Testis (tissue), 3 donors: ENCODE results near the gene RANBP3. TPM values are rescaled to one million over a fixed set of nuclear protein-coding genes. Genes with fewer than 3 reads are reported as not detected.
A peak's percentile ranks its signal among the peaks of the same experiment; 100 is the strongest.

Experiments
- DNase-seq: peaks from one replicate; pipeline ENCODE4 v3.0.0-alpha.2; 2019
- H3K27ac ChIP-seq, 2 donors: fragments of 200-600 bp; sonication (generic); one replicate each; pipeline ENCODE4 v1.5.1; 2019
- H3K27me3 ChIP-seq: fragments of 200-600 bp; sonication (generic); one replicate; pipeline ENCODE4 v1.5.1; 2019
- H3K36me3 ChIP-seq: fragments of 200-600 bp; sonication (generic); one replicate; pipeline ENCODE4 v1.5.1; 2017; ENCODE audit warnings: low read depth; ENCODE audit errors: missing control alignments
- H3K4me1 ChIP-seq: fragments of 200-600 bp; sonication (generic); one replicate; pipeline ENCODE4 v1.5.1; 2019
- H3K4me3 ChIP-seq, 2 donors: fragments of 200-600 bp; sonication (generic); one replicate each; pipeline ENCODE4 v1.5.1; 2017 to 2019
- H3K9me3 ChIP-seq: fragments of 200-600 bp; sonication (generic); one replicate; pipeline ENCODE4 v1.5.1; 2017
- POLR2A ChIP-seq: fragments of 450-650 bp; IDR thresholded peaks from one replicate; pipeline ENCODE4 v1.6.1; 2017; ENCODE audit warnings: antibody characterized with exemption, mild to moderate bottlenecking, moderate library complexity
- WGBS, 2 donors: methylation state at CpG; one replicate each; pipeline ENCODE4 v1.1.5; 2018; 5-methylcytosine and 5-hydroxymethylcytosine counted together
- intact Hi-C: fragments of 100-400 bp; cut with DNase I; formaldehyde crosslinking; loops from one replicate; pipeline ENCODE4 v1.15.1; 2023; ENCODE audit warnings: low total_unique reads
- polyA plus RNA-seq: library from polyadenylated mRNA; stranded (reverse); fragments of 350-450 nt; fragmentation: Illumina TruSeq; extraction: RNeasy Lipid Tissue Mini Kit (QIAGEN cat#74804); gene quantifications from one replicate; pipeline ENCODE4 v1.2.3, GENCODE V29; 2014; ENCODE audit warnings: low read depth, low replicate concordance; ENCODE audit not compliant: insufficient read depth
- total RNA-seq, 2 donors: library from RNA; depleted of rRNA; stranded (reverse); fragments of >200 nt; gene quantifications; one replicate each; pipeline ENCODE4 v1.2.3, GENCODE V29; 2016
- TF ChIP-seq, protein P1 (sequence below), 3 experiments: fragments of 450-650 bp in 2 of 3; fragments of 200-600 bp in 1 of 3; sonication (generic) in 1 of 3; IDR thresholded peaks; one replicate each; pipeline ENCODE4 v1.5.1; 2016 to 2019; ENCODE audit warnings: antibody characterized with exemption in 3 of 3, mild to moderate bottlenecking in 2 of 3, moderate library complexity in 1 of 3

The RANBP3 gene
- total and polyA plus RNA-seq, 3 donors from 2014 or later, result 142 to 148 (median 145) TPM

DNA sequence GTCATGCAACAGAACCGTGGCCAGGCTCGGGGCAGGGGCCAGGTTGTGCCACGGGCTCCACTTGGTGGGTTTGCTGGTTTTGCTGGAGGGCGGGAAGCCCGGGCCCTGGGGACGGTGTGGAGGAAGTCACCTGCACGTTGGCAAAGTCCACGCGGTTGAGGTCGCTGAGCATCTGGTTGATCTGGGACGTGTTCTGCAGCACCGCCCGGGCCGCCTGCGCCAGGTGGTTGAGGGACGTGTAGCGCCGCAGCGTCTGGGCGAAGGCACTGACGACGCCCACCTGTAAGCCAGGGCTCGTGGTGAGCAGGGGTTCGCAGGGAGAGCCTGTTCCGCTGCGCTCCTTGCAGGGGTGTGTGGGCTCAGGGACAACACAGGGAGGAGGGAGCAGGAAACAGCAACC lies 24.7 kb upstream of the RANBP3 start:
- Histone ChIP-seq H3K9me3 (no peaks in the 10 kb centered on the region), H3K4me3 (no peak overlapping the region), H3K4me1 (peaks cover 11% of the 10 kb centered on the region), H3K27me3 (no peaks in the 10 kb centered on the region), H3K36me3 (no peaks in the 10 kb centered on the region), H3K27ac (no peak overlapping the region)
- 96 to 97% methylated on average over 8 to 26 of the region's 26 CpGs for WGBS, 2 donors
- no peak for TF ChIP-seq POLR2A
- TF ChIP-seq, protein P1, sequence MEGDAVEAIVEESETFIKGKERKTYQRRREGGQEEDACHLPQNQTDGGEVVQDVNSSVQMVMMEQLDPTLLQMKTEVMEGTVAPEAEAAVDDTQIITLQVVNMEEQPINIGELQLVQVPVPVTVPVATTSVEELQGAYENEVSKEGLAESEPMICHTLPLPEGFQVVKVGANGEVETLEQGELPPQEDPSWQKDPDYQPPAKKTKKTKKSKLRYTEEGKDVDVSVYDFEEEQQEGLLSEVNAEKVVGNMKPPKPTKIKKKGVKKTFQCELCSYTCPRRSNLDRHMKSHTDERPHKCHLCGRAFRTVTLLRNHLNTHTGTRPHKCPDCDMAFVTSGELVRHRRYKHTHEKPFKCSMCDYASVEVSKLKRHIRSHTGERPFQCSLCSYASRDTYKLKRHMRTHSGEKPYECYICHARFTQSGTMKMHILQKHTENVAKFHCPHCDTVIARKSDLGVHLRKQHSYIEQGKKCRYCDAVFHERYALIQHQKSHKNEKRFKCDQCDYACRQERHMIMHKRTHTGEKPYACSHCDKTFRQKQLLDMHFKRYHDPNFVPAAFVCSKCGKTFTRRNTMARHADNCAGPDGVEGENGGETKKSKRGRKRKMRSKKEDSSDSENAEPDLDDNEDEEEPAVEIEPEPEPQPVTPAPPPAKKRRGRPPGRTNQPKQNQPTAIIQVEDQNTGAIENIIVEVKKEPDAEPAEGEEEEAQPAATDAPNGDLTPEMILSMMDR (IDR thresholded peaks at IDR 0.05), result no peak
- DNase-seq, result no peak
- intact Hi-C loops, result no loop called here

DNA sequence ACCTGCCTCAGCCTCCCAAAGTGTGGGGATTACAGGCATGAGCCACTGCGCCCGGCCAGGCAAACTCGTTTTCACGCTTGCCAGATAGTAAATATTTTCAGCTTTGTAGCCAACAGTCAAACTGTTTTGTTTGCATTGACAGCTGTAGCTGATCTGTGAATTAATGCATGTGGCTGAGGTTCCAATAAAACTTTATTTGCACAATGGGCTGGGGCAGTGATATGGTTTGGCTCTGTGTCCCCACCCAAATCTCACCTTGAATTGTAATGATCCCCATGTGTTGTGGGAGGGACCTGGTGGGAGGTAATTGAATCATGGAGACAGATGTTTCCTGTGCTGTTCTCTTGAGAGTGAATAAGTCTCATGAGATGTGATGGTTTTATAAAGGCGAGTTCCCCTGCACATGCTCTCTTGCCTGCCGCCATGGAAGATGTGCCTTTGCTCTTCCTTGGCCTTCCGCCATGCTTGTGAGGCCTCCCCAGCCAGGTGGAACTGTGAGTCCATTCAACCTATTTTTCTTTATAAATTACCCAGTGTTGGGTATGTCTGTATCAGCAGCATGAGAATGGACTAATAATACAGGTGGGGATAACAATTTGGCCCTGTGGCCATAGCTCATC lies 22.4 kb upstream of the RANBP3 start:
- H3K27ac ChIP-seq, result no peak overlapping the region
- whole genome bisulfite sequencing, 2 donors, result 96 to 99% methylated on average over 7 of the region's 7 CpGs
- no peaks in the 10 kb centered on the region for H3K36me3 ChIP-seq
- H3K27me3 ChIP-seq, result no peaks in the 10 kb centered on the region
- H3K9me3 ChIP-seq, result no peaks in the 10 kb centered on the region
- no peak overlapping the region for H3K4me3 ChIP-seq
- intact Hi-C loops, result no loop called here
- TF ChIP-seq POLR2A, result no peak
- TF ChIP-seq, protein P1 (IDR thresholded peaks at IDR 0.05), result no peak
- peaks cover 21% of the 10 kb centered on the region for H3K4me1 ChIP-seq
- no peak for DNase-seq

DNA sequence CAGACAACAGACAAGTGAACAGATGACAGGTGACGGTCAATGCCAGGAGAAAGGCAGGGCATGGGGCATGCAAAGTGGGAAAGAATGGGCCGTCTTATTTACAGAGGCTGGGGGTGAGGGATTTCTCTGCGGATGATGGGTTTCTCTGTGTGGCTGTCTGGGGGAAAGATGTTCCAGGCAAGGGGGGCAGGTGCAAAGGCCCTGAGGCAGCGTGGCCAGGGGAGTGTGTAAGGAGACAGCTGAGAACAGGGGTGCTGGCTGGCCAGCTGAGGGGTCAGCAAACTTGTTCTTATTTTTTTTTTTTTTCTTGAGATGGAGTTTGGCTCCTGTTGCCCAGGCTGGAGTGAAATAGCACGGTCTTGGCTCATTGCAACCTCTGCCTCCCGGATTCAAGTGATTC lies 21.8 kb upstream of the RANBP3 start:
- intact Hi-C loops, result no loop called here
- H3K27ac ChIP-seq, result no peak overlapping the region
- TF ChIP-seq, protein P1 (IDR thresholded peaks at IDR 0.05), result no peak
- TF ChIP-seq POLR2A, result no peak
- no peaks in the 10 kb centered on the region for H3K9me3 ChIP-seq
- H3K36me3 ChIP-seq, result no peaks in the 10 kb centered on the region
- WGBS, 2 donors, result 94 to 95% methylated on average over 6 of the region's 6 CpGs
- H3K27me3 ChIP-seq, result no peaks in the 10 kb centered on the region
- no peak for DNase-seq
- H3K4me1 ChIP-seq, result peaks cover 21% of the 10 kb centered on the region
- H3K4me3 ChIP-seq, result no peak overlapping the region

DNA sequence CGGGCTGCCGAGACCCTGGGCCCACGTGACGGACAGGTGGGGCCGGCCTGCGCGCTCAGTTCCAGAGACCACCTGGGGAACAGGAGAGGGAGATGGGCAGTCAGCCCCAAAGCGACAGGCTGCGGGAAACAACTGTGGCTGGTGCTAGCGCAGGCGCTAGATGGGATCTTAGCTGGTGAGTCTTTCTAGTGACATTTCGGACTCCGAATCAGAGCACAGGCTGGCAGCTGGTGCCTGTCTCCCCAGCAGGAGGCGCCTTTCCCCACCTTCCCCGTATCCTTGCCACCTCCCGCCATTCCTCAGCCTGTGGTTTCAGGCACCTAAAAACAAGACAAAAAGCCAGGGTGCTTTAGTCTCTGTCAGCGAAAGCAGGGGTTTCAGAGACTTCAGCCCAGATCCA lies 19.4 kb upstream of the RANBP3 start:
- TF ChIP-seq POLR2A, result no peak
- TF ChIP-seq, protein P1 (IDR thresholded peaks at IDR 0.05), result no peak
- H3K4me1 ChIP-seq, result peaks cover 31% of the 10 kb centered on the region
- intact Hi-C loops, result no loop called here
- no peak overlapping the region for H3K4me3 ChIP-seq
- no peaks in the 10 kb centered on the region for H3K36me3 ChIP-seq
- no peak for DNase-seq
- H3K27me3 ChIP-seq, result no peaks in the 10 kb centered on the region
- 81 to 89% methylated on average over 17 of the region's 17 CpGs for WGBS, 2 donors
- no peaks in the 10 kb centered on the region for H3K9me3 ChIP-seq
- peak overlapping the region in 1 of 2 donors; percentile 15 for H3K27ac ChIP-seq

DNA sequence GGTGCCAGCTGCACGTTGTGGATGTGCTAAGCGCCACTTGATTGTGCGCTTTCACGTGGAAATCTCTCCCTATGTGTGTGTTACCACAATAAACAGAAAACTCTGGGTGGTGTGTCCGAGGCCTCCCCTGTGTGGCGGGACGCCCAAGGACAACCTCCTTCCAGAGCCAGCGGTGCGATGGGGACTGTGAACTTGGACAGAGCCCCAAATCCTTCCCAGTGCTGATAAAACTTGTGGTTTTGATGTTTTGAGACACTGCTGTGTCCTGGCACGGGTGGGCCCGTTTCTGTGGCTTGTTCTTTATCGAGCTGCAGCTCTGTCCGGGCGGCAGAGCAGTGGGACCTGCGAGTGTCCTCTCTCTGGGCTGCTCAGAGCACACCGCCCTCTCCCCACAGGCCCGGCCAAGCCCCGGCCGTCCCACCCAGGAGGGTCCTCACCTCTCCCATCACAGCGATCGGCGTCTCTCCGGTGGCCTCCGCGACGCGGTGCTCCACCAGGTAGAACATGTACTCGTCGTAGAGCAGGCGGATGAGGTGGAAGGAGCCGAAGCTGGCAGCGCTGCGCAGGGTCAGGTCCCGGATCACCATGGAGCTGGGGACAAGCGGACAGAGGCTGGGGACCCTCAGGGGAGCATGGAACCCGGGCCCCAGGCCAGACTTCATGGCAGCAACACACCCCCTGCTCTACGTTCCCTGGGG lies 18.8 kb upstream of the RANBP3 start:
- Histone ChIP-seq H3K36me3 (no peaks in the 10 kb centered on the region), H3K27me3 (no peaks in the 10 kb centered on the region), H3K4me3 (no peak overlapping the region), H3K4me1 (peaks cover 26% of the 10 kb centered on the region), H3K27ac (peak overlapping the region in 1 of 2 donors; percentile 15), H3K9me3 (no peaks in the 10 kb centered on the region)
- 69 to 72% methylated on average over 18 to 37 of the region's 37 CpGs for WGBS, 2 donors
- intact Hi-C loops, result no loop called here
- no peak for TF ChIP-seq POLR2A
- TF ChIP-seq, protein P1 (IDR thresholded peaks at IDR 0.05), result no peak
- DNase-seq, result peak; percentile 78
